Endothelial cell of umbilical vein (primary cell): ENCODE data around the gene SECTM1. TPM values are rescaled to one million over a fixed set of nuclear protein-coding genes. Genes with fewer than 3 reads are reported as not detected.

Experiments used
- BruUV-seq: library from RNA; stranded (reverse); fragments of 400-500 nt; replicated peaks from 2 replicates; lab custom pipeline; 2021; lab: Mats Ljungman, UMichigan
- CTCF ChIA-PET: fragments of 300-600, 350-600 bp; sonication (Branson Sonifier 250); formaldehyde crosslinking; loops from one replicate; lab custom pipeline; 2021; ENCODE audit warnings: antibody characterized with exemption, inconsistent platforms; lab: Charles Lee
- POLR2A ChIA-PET: fragments of 300-600, 350-600 bp; sonication (Branson Sonifier 250); formaldehyde crosslinking; loops from one replicate; lab custom pipeline; 2021; ENCODE audit warnings: antibody characterized with exemption, inconsistent platforms; lab: Charles Lee
- DNase-seq: peaks from one replicate; pipeline ENCODE4 v3.0.0-alpha.2; 2011; ENCODE audit warnings: low read depth, low spot score
- FAIRE-seq: peaks from 2 replicates; lab custom pipeline; 2011; peaks lifted over from hg19 to GRCh38; lab: Jason Lieb, UNC
- H2AFZ ChIP-seq: 2 replicates; pipeline ENCODE4 v1.6.0; 2012; ENCODE audit warnings: low read depth, low read length, control low read depth, inconsistent platforms
- H3K27ac ChIP-seq: 2 replicates; pipeline ENCODE4 v1.5.1; 2011; ENCODE audit warnings: low read depth, mild to moderate bottlenecking, control low read depth, low read length, moderate library complexity; ENCODE audit not compliant: insufficient read depth
- H3K27me3 ChIP-seq, 2 experiments: 2 replicates each; pipeline versions ENCODE4 v1.6.0 to v1.6.1; 2011; ENCODE audit warnings: low read length in 2 of 2, mixed read lengths in 1 of 2; ENCODE audit not compliant: control insufficient read depth in 2 of 2, insufficient read depth in 2 of 2
- H3K36me3 ChIP-seq, 2 experiments: 2 replicates in 1 of 2; 3 replicates in 1 of 2; pipeline ENCODE4 v1.5.1; 2011; ENCODE audit warnings: low read length in 2 of 2, mild to moderate bottlenecking in 1 of 2, moderate library complexity in 1 of 2; ENCODE audit not compliant: control insufficient read depth in 2 of 2, insufficient read depth in 2 of 2; ENCODE audit errors: extremely low read depth in 1 of 2
- H3K4me1 ChIP-seq: 3 replicates; pipeline ENCODE4 v1.5.1; 2011; ENCODE audit warnings: mild to moderate bottlenecking, low read length; ENCODE audit not compliant: control insufficient read depth, insufficient read depth; ENCODE audit errors: extremely low read depth
- H3K4me2 ChIP-seq: 2 replicates; pipeline ENCODE4 v1.6.1; 2011; ENCODE audit warnings: low read length, control low read depth, mixed read lengths; ENCODE audit not compliant: insufficient read depth
- H3K4me3 ChIP-seq, 3 experiments: fragments of 200-600 bp in 1 of 3; sonication (generic), shearing (Covaris generic) in 1 of 3; replicated peaks in 1 of 3; 2 replicates each; pipeline ENCODE4 v1.5.1; 2011 to 2016; ENCODE audit warnings: control low read depth in 3 of 3, low read length in 3 of 3, mild to moderate bottlenecking in 2 of 3, inconsistent platforms in 1 of 3, low read depth in 1 of 3, moderate library complexity in 1 of 3; ENCODE audit not compliant: insufficient read depth in 1 of 3
- H3K79me2 ChIP-seq: 2 replicates; pipeline ENCODE4 v1.6.0; 2012; ENCODE audit warnings: low read length, inconsistent platforms; ENCODE audit not compliant: control insufficient read depth, insufficient read depth
- H3K9ac ChIP-seq: replicated peaks from 2 replicates; pipeline ENCODE3; 2011; ENCODE audit warnings: low read length, control low read depth; ENCODE audit not compliant: insufficient read depth; ENCODE audit errors: extremely low read depth
- H3K9me1 ChIP-seq: replicated peaks from 3 replicates; pipeline ENCODE4 v1.6.0; 2011; ENCODE audit warnings: mild to moderate bottlenecking, low read length; ENCODE audit not compliant: control insufficient read depth, insufficient read depth; ENCODE audit errors: extremely low read depth
- H3K9me3 ChIP-seq: replicated peaks from 2 replicates; pipeline ENCODE4 v1.5.1; 2012; ENCODE audit warnings: low read length, inconsistent platforms; ENCODE audit not compliant: control insufficient read depth, insufficient read depth
- H4K20me1 ChIP-seq: replicated peaks from 2 replicates; pipeline ENCODE3; 2011; ENCODE audit warnings: mild to moderate bottlenecking, low read length; ENCODE audit not compliant: control insufficient read depth, insufficient read depth; ENCODE audit errors: extremely low read depth
- CTCF ChIP-seq, 2 donors: IDR thresholded peaks; 1 replicate in 1 of 2; 2 replicates in 1 of 2; pipeline ENCODE4 v1.5.1; 2011; ENCODE audit warnings: low read length in 2 of 2, mild to moderate bottlenecking in 2 of 2, moderate library complexity in 2 of 2, control low read depth in 1 of 2, inconsistent platforms in 1 of 2, low read depth in 1 of 2; ENCODE audit not compliant: insufficient read depth in 1 of 2; ENCODE audit errors: extremely low read depth in 1 of 2
- EZH2 ChIP-seq: IDR thresholded peaks from 2 replicates; pipeline ENCODE4 v1.6.1; 2012; ENCODE audit warnings: borderline replicate concordance, low read depth, mild to moderate bottlenecking, moderate library complexity, low read length, inconsistent platforms; ENCODE audit not compliant: severe bottlenecking
- FOS ChIP-seq: IDR thresholded peaks from 2 replicates; pipeline ENCODE4 v1.6.1; 2011; ENCODE audit warnings: mild to moderate bottlenecking, low read length, moderate library complexity, borderline replicate concordance; ENCODE audit not compliant: insufficient read depth
- GATA2 ChIP-seq: IDR thresholded peaks from 2 replicates; pipeline ENCODE4 v1.7.0; 2011; ENCODE audit warnings: low read depth, mild to moderate bottlenecking, moderate library complexity, mixed read lengths, low read length; ENCODE audit not compliant: insufficient read length, insufficient read depth
- JUN ChIP-seq: IDR thresholded peaks from 2 replicates; pipeline ENCODE4 v1.6.1; 2011; ENCODE audit warnings: borderline replicate concordance, low read depth; ENCODE audit not compliant: insufficient read length, insufficient read depth
- MAX ChIP-seq: IDR thresholded peaks from 2 replicates; pipeline ENCODE4 v1.6.1; 2011; ENCODE audit not compliant: insufficient read depth, insufficient read length
- MYC ChIP-seq: IDR thresholded peaks from one replicate; pipeline ENCODE4 v1.6.1; 2011; ENCODE audit warnings: mild to moderate bottlenecking, low read depth, low read length
- POLR2A ChIP-seq: IDR thresholded peaks from 2 replicates; pipeline ENCODE4 v1.6.1; 2012; ENCODE audit warnings: low read depth, mild to moderate bottlenecking, control low read depth, low read length
- POLR2AphosphoS5 ChIP-seq: IDR thresholded peaks from 2 replicates; pipeline ENCODE4 v1.6.1; 2012; ENCODE audit warnings: low read depth, mild to moderate bottlenecking, control low read depth, low read length, moderate library complexity; ENCODE audit not compliant: insufficient read depth
- dilution Hi-C: fragments of 300-500 bp; cut with MboI; formaldehyde crosslinking; loops from one replicate; pipeline ENCODE4 v1.15.0; 2019; ENCODE audit warnings: low sequenced_read_pairs; ENCODE audit not compliant: extremely low pct_ligation_motif_present
- intact Hi-C: fragments of 100-400 bp; cut with micrococcal nuclease; formaldehyde crosslinking; loops from one replicate; pipeline ENCODE4 v1.10.0; 2022
- polyA plus RNA-seq, 4 experiments: library from polyadenylated mRNA; depleted of rRNA in 3 of 4; stranded (reverse) in 3 of 4; unstranded in 1 of 4; fragments of >200 nt; gene quantifications; 2 replicates each; pipeline versions ENCODE4 v1.2.1 to v1.2.3, GENCODE V29; 2011 to 2012; ENCODE audit warnings: missing spikeins in 1 of 4
- total RNA-seq: library from RNA; stranded (reverse); gene quantifications from 2 replicates; pipeline ENCODE4 v1.2.3, GENCODE V29; 2021

The SECTM1 gene
- total and polyA plus RNA-seq, 2 donors (not counting 3 experiments of a cell fraction or from before 2014, with no cell fraction given): 1.9 to 2.3 TPM

- CTCF ChIA-PET: interaction anchor here (0.9 to 1.5 kb wide), 2 partner anchors 11 to 19 kb away, joined by 3 to 6 read pairs; no protein-coding TSS in a partner anchor
- Histone ChIP-seq H3K27ac (no peak overlapping the region), H3K9me1 (no peaks in the 10 kb centered on the region), H2AFZ (no peak overlapping the region), H3K27me3 (peaks cover 0 to 3% of the 10 kb centered on the region in 2 experiments), H3K36me3 (no peaks in the 10 kb centered on the region), H3K9me3 (no peaks in the 10 kb centered on the region), H3K4me1 (no peaks in the 10 kb centered on the region), H3K4me2 (no peak overlapping the region), H3K79me2 (no peaks in the 10 kb centered on the region), H3K9ac (no peak overlapping the region), H4K20me1 (no peaks in the 10 kb centered on the region), H3K4me3 (no peak overlapping the region)
- no TSS peak for BruUV-seq
- POLR2A ChIA-PET: no interaction called here
- TF ChIP-seq GATA2: no peak
- no peak for TF ChIP-seq JUN
- TF ChIP-seq EZH2: no peak
- TF ChIP-seq CTCF (IDR thresholded peaks at IDR 0.05; ENCODE audit: extremely low read depth in 1 of 2, insufficient read depth in 1 of 2, low read depth in 1 of 2, low read length in 2 of 2): no peak
- no peak for TF ChIP-seq POLR2AphosphoS5
- TF ChIP-seq POLR2A: no peak
- no peak for TF ChIP-seq FOS
- TF ChIP-seq MAX: no peak
- TF ChIP-seq MYC: no peak
- DNase-seq (no peak), FAIRE-seq (no peak)
- intact Hi-C loops: no loop called here
- dilution Hi-C loops: no loop called here
These were observed 16.7 kb downstream of the SECTM1 start for GRCh38 chr17:82316651-82317393.
